Measurements from ENCODE around the gene ZBTB43.
A peak's percentile ranks its signal among the peaks of the same experiment; 100 is the strongest.

The ZBTB43 gene

DNA sequence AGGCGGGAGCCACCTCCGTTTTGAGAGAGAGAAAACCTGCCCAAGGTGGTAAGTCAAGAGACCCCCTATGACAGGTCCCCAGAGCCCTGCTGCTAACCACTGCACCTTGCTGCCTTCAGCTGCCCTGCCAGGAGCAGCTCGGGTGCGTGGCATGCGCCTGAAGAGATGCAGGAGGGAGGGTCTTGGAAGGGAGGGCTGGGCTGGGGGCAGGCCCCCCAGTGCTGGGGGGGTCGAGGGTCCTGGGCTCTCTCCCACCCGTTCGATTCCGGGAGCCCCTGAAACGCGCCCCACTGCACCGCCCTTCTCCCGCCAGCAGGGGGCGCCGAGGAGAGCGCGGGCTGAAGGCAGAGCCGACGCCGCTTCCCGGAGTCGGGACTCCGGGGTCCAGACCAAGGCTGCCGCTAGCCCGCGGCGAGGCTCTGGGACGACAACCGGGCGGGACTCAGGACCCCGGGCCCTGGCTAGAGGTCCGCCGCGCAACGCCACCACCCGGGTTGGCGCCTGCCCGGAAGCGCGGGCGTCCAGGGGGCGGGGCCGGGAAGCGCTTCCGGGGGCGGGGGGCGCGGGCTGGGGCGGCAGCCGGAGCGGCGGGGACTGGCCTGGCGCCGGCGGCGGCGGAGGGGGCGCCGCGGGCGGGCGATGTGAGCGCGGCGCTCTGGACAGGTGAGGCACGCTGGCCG is 55.4 kb downstream of the ZBTB43 start, which contains the start of gene ZBTB34:
TSS of gene ZBTB34 (plus strand) at position 563 of the 680 bp plus-strand sequence. CDS start 18,761 bp downstream, outside the sequence.
- DNase-seq, result peak; percentile 81

DNA sequence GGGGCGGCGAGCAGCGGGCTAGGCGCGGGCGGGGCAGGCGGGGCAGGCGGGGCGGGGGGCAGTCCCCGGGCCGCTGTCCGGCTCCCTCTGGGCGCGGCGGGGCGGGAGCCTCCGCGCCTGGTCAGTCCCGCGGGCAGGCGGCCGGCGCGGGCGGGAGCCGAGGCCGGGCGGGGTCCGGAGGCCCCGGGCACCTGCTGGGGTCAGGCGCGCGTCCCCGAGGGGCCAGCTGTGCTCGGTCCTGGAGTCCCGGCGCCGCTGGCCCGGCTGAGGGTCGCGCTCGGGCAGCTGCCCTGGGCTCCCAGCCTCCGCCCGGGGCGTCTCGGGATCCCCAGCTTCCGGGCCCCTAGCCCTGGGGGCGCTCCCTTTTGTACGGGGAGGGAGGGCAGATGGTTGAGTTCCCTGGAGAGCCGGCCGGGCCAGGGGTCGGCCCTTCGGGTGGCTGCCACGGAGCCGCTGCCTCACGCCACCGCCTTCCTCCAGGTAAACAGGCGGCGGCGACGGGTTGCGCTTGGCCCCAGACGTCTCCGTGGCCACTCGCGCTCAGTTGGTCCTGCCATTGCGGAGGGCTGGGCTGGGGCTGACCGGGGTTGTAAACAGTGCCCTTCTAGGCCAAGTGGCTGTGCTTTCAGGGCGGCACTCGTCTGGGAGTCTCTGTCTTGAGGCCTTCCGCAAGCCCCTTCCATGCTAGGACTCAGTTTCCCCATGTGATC is 56.1 kb downstream of the ZBTB43 start:
- peak; percentile 41 for DNase-seq

DNA sequence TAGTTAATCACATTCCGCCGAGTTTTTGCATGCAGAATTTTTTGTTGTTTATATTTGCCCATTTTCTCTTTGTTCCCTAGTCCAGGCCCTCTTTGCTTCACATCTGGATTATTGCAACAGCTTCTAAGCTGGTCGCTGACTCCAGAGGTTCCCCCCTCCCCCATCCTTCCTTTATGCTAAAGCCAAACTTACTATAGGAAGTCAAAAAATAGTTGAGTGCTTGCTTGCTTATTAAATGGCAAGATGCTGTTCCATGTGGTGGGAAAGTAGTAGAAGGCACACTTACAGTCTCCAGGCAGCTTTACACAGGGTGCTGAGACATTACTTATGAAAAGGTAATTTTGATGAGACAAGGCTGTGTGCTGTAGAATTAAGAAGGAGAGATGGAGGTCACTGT is 56.9 kb downstream of the ZBTB43 start:
- DNase-seq, result peak; percentile 82

DNA sequence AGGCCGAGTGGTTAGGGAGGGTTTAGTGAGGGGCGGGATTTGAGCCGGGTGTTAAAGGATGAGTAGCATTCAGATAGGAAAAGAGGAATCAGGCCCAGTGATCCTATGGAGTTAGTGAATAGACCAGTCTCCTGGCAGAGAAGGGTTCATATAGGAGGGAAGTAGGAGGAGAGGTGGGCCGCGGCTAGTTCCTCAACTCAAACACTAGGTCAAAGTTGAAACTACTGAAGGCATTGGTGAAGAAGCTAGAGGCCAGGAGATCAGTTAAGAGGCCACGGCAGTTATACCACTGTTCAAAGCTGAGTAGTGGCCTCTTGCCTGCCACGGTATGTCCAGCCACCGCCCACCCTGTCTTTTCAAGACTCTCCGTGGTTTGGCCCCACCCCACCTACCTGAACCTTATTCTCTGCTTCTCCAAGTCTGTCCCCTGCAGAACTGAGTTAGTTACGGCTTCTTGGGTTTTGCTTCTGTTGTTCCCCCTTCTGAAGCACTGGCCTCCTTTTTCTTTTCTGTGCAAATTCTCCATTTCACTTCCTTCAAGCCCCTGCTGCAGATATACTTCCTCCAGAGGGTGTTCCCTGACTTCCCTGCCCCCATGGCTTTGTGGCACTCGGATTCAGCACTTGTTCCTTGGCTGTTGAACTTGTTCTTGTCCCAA is 57.4 kb downstream of the ZBTB43 start:
- DNase-seq, result peak; percentile 73

DNA sequence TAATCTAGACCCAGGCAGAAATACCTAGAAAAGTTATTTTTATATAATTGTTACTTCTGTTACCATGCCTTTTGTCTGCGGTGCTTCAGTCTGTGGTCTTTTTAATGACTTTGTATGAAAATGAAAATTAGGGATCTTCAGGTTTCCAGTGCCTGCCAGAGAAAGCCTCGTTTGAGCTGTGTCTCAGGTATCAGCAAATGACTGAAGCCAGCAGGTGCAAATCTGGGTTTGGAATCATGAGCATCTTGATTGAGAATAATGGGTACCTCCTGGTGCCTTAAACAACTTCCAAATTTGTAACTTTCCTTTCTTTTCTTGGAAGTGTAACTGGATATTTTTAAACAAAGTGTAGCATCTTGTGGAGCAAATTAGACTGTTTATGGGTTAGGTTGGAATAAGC is 59.9 kb downstream of the ZBTB43 start:
- DNase-seq, result no peak

DNA sequence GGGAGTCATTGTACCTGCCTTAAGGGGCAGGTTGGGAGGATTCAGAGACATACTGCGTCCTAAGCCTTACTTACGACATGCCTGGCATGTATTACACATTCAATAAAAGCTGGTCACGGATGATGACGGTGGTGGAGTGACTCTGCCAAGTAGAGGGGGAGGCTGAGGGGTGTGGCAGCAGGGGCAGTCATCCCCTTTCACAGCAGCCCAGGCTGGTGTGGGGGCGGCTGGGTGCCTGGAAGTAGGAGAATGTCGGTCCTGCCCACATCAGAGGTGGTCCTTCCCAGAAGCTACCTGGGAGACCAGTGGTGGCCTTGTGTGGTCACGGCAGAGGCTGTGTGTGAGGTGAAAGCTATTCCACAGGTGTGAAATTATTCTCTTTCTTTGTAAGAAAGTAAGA is 64.5 kb downstream of the ZBTB43 start:
- no peak for DNase-seq

DNA sequence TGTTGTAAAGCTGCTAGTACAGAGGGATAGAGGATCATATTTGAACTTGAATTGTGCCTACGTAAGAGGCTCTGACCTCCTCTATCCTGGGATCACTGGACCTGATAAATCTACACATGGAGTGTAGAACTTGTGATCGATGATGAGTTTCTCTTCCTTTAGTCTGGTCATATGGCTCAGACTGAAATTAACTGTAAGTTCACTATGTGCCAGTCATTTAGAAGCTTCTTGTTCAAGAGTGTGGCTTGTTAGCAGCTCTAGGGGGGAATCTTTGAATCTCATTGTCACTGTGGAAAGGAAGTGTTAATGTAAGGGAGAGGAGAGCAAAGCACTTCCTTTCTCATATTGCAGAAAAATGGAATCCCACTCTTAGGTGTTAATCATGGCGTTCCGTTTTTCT is 67.7 kb downstream of the ZBTB43 start:
- no peak for DNase-seq

DNA sequence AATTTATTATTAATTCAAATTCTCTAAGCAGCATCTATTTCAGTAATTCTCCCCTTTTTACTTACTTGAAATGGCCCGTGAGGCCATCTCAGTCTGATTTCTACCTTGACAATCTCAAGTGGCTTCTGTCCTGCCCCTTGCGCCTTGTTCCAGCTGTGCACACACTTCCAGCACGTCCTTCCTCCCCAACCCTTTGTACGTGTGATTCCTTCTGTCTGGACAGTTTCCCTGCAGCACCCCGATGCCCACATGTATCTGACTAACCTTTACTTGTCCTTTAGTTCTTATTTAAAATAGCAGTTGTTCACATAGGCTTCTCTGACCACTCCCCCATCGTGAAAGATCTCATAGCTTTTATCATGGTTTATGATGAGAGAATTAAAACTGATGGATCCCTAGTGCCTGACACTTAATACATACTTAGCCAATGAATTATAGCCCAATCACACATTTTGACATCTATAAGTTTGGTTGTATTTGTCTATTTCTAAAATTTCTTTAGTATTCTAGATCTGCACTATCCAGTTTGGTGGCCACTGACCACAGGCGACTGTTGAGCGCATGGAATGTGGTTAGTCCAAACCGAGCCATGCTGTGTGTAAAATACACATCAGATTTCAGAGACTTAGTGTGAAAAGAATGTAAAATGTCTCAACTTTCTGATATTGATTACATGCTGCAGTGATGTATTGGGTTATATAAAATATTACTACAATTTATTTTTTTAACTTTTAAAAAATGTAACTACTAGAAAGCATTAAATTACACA is 69.9 kb downstream of the ZBTB43 start:
- DNase-seq, result peak; percentile 58

DNA sequence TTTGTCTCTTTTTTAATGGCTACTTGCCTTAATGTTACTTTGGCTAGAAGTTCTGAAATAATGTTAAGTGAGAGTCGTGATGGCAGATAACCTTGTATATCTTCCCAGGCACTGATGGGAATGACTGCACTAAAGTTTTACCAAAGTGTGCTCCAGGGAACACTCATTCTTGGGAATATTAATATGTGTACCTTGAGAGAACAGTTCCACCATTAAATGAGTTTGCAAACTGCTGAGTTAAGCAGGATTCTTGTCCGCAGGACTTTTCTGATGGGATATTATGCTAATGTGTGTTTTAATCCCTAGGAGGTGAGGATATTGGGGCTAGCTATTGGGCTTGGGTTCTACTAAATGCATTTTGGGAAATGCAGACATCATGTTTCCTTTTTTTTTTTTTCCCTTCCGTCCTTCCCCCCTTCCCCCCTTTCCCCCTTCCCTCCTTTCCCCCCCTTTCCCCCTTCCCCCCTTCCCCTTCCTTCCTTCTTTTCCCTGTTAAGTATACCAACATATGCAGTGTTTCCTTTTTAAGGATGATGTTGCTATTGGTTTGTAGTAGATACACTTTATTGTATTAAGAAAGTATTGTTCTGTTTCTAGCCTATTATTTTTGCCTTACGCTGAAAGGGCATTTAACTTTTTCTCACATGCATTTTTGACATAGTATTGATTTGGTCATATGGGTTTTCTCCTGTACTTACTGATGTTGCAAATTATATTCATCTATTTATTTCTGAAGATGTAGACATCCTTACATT is 71.1 kb downstream of the ZBTB43 start:
- DNase-seq, result no peak

DNA sequence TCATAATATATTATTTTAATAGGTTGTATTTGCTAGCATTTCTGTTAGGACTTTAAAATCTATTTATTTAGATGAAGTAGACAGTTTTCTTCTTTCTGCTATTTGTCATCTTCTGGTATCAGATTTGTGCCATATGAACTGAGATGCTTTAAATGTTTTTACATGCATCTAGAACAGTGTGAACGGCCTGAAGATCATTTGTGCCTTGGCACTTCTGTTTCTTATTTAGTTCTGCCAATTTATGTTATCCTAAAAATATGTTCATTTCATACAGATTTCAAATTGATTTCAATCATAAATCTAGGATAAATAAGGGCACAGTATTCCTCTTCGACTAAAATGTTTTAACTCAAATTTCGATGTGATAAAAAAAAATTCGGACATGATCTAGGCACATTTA is 71.7 kb downstream of the ZBTB43 start:
- no peak for DNase-seq

DNA sequence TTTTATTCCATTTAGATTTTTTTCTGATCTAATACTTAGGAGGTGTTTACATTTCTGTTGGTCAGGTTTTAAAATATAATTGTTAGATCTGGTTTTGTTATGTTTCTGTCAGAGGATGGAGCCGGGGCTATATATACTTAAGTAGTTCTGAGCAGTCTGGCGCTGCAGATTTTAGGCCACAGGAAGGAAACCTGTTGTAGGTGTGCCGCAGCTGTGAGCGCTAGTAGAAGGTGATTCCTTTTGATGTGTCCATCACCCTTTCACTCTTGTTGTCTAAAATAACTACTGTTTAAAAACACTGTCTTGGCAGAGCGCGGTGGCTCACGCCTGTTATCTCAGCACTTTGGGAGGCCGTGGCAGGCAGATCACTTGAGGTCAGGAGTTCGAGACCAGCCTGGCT is 72.6 kb downstream of the ZBTB43 start:
- DNase-seq, result no peak

DNA sequence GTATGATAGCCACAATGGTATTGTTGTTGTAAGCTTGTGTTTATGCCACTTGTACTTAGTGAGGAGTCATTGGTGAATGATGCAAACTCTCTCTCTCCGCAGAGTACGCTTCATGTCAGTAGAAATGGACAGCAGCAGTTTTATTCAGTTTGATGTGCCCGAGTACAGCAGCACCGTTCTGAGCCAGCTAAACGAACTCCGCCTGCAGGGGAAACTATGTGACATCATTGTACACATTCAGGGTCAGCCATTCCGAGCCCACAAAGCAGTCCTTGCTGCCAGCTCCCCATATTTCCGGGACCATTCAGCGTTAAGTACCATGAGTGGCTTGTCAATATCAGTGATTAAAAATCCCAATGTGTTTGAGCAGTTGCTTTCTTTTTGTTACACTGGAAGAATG is 74.4 kb downstream of the ZBTB43 start:
- DNase-seq, result no peak

DNA sequence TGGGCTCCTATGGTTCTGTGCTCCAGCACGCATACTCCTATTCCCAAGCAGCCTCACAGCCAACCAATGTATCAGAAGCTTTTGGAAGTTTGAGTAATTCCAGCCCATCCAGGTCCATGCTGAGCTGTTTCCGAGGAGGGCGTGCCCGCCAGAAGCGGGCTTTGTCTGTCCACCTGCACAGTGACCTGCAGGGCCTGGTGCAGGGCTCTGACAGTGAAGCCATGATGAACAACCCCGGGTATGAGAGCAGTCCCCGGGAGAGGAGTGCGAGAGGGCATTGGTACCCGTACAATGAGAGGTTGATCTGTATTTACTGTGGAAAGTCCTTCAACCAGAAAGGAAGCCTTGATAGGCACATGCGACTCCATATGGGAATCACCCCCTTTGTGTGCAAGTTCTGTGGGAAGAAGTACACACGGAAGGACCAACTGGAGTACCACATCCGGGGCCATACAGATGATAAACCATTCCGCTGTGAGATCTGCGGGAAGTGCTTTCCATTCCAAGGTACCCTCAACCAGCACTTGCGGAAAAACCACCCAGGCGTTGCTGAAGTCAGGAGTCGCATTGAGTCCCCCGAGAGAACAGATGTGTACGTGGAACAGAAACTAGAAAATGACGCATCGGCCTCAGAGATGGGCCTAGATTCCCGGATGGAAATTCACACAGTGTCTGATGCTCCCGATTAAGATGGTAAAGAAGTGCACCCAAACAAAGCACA is 75.5 kb downstream of the ZBTB43 start:
- DNase-seq, result no peak

DNA sequence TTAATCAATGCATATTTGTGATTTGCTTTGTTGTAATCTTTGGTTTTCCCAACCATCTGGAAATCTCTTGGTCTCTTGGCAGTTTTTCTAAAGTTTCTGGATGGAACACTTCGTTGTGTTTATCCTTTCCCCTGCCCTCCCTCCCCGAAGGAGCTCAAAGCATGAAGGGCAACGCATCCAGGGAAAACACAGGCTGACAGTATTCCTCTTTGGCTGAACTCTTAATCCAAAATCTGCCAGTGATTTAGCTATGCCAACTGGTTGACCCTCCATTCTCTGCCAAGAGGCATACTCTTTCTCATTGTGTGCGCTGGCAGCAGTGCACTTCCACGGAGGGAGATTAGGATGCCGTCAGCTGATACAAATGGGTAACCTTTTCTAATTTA is 76.1 kb downstream of the ZBTB43 start:
- no peak for DNase-seq

DNA sequence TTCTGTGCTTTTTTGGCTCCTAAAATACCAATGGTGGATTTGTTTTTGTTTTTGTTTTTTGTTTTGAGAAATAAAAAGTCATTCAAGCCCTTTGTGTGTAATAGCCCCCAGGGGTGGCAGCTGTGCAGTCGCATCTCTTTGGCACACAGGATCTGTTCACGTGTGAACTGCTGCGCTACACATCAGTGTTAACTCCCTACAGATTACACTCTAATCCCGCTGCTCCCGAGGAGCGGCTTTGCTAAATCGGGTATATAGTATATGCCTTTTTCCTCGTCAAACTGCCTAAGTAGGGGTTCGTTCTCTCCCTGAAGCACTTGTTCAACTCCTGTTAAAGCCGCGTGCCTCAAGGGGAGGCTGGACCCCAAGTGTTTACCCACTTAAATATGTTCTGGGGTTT is 77.9 kb downstream of the ZBTB43 start:
- no peak for DNase-seq

DNA sequence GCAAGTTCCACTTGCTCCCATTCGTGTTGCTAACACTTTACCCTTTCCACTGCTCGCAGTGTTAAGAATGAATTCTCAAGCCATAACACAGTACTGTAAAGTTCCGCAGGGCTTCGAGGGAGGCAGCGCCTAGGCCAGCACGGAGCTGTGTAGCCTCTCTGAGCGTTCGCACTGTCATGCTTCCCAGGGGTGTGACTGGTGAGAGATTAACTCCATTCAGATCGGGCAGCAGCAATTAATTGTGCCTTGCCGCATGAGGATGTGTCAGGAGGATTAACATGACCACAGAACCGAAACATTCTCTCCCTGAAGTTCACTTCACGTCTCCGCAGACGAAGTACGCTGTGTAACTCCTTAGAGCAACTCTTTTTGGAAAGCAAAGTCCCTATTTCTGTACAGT is 78.8 kb downstream of the ZBTB43 start:
- DNase-seq, result no peak

DNA sequence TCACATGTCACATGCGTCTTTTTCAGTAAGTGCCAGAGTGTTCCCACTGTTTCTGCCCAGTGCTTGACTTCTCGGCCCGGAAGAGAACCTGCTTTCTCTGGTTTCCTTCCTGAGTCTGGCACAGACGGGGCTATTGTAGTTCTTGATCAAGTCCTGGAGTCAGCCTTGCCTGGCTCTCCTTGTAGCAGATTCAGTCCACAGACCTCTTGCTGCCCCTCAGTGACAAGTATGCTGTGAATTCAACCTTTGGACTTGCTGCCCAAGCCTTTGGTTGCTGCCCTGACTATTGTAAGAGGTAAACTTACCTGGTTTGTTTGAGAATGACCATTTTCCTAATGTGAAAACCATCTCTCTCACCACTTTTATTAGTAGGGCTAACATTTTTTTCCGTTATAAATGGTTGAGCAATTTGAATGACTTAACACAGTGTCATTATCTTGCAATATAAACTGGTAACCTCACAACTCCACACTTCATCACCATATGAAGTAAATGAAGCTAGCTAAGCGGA is 80.3 kb downstream of the ZBTB43 start:
- peak; percentile 38 for DNase-seq

DNA sequence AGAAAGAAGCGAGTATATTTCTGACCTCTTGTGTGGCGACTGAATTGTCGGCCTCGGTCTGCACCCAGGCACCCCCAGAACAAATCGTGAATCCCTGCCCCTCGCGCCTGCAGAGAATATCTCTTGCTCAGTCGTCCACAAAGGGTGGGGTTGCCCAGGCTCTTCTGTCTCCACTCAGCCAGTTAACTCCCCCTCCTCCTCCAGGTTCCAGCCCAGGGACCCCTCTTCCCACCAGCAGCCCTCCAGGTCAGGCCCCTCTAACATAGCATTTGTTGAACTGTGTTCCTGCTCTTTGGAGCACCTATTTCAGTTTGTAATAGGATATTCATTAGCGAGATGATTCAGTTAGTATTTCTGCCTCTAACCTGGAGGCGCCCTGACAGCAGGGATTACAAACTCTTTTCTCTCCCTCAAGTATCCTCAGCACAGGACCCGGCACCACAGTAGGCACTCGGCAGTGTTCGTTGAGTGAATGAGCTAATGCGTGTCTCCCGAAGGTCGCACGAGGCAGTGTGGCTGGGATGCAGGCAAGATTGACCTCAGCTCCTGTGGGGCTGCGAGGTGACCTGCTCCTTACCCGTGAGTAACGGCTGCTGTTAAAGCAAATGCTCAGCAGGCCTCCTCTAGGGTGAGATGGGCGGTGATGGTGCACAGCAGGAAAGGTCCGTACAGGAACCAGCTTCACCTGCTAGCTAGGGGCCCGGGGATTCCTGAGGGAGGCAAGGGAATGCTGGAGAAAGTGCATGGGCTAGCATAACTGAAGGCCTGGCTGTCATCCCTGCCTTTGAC is 81.4 kb downstream of the ZBTB43 start:
- no peak for DNase-seq

DNA sequence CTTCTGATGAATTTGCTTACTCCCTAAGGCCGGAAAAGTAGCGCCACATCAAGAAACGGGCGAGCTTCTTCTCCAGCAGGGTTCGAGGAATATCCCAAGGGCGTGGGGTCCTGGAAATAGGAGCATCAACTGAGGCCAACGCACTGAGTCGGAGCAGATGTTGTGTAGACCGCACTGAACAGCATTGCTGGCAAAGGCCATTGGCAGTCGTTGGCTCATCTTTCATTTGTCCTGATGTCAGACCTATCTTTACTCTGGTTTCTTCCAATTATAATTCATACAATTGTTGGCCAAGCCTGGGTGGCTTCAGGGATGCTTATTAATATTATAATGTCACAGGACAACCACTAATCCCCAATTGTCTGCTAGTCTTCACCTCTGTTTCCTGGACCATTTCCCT is 82.1 kb downstream of the ZBTB43 start:
- DNase-seq, result no peak
